OCI-LY1 (cell line): ENCODE data around the gene CLBA1.

Experiments used
- EZH2 ChIP-seq: fragments of 200-600 bp; sonication (generic), shearing (Covaris generic); IDR thresholded peaks from 2 replicates; pipeline ENCODE4 v1.8.0; 2017; ENCODE audit warnings: borderline replicate concordance, mixed run types, mild to moderate bottlenecking, antibody characterized with exemption, low read length, moderate library complexity, mixed read lengths
- TF ChIP-seq, protein P1 (sequence below): fragments of 200-600 bp; sonication (generic), shearing (Covaris generic); IDR thresholded peaks from 2 replicates; pipeline ENCODE4 v1.5.1; 2017; ENCODE audit warnings: mild to moderate bottlenecking, antibody characterized with exemption, low read length, moderate library complexity, mixed read lengths

DNA sequence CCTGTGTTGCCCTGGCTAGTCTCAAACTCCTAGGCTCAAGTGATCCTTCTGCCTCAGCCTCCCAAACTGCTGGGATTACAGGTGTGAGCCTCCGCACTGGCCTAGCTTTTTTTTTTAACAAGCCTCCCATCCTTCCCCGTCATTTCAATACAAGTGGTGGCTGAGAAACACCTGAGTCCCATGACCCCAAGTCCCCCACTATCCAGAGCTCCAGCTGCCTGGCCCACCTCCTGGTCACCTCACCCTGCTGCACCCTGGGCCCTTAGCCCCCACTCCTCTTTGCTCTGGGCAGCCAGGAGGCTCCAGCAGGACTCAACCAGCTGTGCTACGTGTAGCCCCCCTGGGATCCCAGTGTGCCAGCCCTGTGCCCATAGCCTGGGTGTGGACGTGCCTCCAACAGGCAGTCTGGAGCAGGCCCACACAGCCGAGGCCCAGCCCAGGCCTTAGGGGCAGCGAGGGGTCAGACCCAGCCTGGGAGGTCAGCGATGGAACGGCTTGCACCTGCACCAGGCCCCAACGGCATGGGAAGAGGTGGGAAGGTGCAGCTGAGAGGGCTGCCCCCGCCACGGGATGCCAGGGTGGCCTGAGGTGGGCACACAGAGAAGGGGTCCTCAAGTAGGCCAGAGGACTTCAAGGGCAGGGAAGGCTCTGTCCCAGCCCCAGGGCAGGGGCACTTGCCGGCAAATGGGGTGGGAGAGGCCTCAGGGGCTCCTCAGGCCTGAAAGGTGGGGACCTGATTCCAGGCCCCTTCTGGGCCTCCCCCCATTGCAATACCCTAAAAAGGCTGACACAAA lies 13.9 kb upstream of the CLBA1 start:
- TF ChIP-seq, protein P1, sequence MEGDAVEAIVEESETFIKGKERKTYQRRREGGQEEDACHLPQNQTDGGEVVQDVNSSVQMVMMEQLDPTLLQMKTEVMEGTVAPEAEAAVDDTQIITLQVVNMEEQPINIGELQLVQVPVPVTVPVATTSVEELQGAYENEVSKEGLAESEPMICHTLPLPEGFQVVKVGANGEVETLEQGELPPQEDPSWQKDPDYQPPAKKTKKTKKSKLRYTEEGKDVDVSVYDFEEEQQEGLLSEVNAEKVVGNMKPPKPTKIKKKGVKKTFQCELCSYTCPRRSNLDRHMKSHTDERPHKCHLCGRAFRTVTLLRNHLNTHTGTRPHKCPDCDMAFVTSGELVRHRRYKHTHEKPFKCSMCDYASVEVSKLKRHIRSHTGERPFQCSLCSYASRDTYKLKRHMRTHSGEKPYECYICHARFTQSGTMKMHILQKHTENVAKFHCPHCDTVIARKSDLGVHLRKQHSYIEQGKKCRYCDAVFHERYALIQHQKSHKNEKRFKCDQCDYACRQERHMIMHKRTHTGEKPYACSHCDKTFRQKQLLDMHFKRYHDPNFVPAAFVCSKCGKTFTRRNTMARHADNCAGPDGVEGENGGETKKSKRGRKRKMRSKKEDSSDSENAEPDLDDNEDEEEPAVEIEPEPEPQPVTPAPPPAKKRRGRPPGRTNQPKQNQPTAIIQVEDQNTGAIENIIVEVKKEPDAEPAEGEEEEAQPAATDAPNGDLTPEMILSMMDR: no peak
- no peak for TF ChIP-seq EZH2
